ENCODE results near the gene SPDYE2.
"Not testable (repeated sequence)": the region's sequence is repeated elsewhere in the genome, so short reads cannot be mapped to it uniquely, and the experiment has no call there.

- TF ChIP-seq CTCF, POLR2A (IDR thresholded peaks at IDR 0.05): not testable (repeated sequence)
Measured at GRCh38 chr7:102574607-102575006, 23.6 kb downstream of the SPDYE2 start.
